Left cardiac atrium (tissue), 4 donors: ENCODE results near the gene CD8A. TPM values are rescaled to one million over a fixed set of nuclear protein-coding genes. Genes with fewer than 3 reads are reported as not detected.
A peak's percentile ranks its signal among the peaks of the same experiment; 100 is the strongest.
"Not testable (repeated sequence)": the region's sequence is repeated elsewhere in the genome, so short reads cannot be mapped to it uniquely, and the experiment has no call there.

ENCODE experiments used
- ATAC-seq, 2 donors: fragments of 200-7000 bp; cut with Tn5 transposase; one replicate each; pipeline ENCODE4 v1.9.1; 2020; ENCODE audit warnings: mild to moderate bottlenecking in 2 of 2, moderate library complexity in 2 of 2
- DNase-seq: peaks from one replicate; pipeline ENCODE4 v3.0.0-alpha.2; 2020
- intact Hi-C, 2 donors: fragments of 100-400 bp; cut with DNase I; formaldehyde crosslinking; loops; one replicate each; pipeline versions ENCODE4 v1.14.1 to v1.15.1; 2022 to 2023
- total RNA-seq, 2 donors: library from RNA; stranded (reverse); fragmentation: NEBNext Ultra II Directional; extraction: Animal tissue kit (Norgen Biotek cat#: 25700); gene quantifications; one replicate each; pipeline ENCODE4 v1.2.1, GENCODE V29; 2021
- donor health status: DM: no; HTN: yes; CAD: no.
- donor health status: DM: no; HTN: yes; CAD: no; lungs with severe emphysema.
- donor health status: DM: yes; HTN: yes; CAD: no.
- donor health status: Dilated cardiomyopathy.

The CD8A gene
- total RNA-seq, 2 donors from 2014 or later: 2.8 to 4.4 TPM

DNA sequence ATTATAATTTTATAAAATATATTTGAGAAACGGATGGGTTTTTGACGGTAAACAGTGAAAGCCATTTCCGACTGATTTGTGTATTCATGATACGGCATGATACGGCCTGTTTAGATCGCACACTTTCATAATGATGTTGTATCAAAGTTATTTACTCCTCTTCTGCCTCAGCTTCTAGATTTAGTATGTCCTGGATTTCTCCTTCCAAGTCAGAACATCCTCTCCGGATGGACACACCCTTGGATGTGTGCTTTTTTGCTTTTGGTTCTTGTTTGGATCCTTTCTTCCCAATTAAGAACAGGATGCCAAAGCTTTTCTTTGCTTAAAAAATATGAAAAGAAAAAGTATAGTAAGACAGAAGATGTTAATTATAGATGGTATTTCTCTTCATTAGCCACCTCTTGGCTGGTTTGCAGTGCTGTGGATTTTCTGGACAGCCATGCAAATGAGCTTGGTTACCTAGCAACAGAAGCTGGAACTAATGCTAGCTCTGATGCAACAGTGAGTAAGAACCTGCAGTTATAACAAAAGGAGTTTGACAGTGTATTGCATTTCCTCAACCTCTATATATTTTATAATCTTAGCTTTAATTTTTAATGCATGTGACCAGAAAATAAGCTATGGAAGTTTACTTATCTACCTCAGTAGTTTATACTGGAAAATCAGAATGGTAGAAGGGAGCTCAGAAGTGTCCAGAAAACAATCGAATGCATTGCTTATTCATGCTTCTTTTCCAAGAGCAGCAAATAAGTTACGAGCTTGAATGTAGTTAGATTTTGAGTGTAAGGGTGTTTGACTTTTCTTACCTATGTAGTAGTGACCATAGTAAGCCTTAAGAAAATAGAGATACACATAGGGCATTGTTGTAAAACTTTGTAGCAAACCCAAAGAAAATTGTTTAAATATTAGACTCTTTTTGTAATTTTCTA, 42.7 kb downstream of the CD8A start:
- ATAC-seq: peak; percentile 34 to 89
- intact Hi-C loops: no loop called here

GRCh38 chr2:86746939-86747338, 43.8 kb downstream of the CD8A start:
- ATAC-seq (no peak), DNase-seq (no peak)
- intact Hi-C loops: no loop called here

More for the DNA sequence above, 42.7 kb downstream of the CD8A start:
- DNase-seq: no peak

- DNase-seq (no peak), ATAC-seq (no peak)
- intact Hi-C loops: no loop called here
These were observed 46.6 kb downstream of the CD8A start for GRCh38 chr2:86744152-86744551.

- DNase-seq, ATAC-seq, intact Hi-C loops: not testable (repeated sequence)
These were observed 48.7 kb downstream of the CD8A start for GRCh38 chr2:86741889-86742498.

GRCh38 chr2:86739889-86740288, 50.8 kb downstream of the CD8A start:
- DNase-seq, intact Hi-C loops, ATAC-seq: not testable (repeated sequence)

DNA sequence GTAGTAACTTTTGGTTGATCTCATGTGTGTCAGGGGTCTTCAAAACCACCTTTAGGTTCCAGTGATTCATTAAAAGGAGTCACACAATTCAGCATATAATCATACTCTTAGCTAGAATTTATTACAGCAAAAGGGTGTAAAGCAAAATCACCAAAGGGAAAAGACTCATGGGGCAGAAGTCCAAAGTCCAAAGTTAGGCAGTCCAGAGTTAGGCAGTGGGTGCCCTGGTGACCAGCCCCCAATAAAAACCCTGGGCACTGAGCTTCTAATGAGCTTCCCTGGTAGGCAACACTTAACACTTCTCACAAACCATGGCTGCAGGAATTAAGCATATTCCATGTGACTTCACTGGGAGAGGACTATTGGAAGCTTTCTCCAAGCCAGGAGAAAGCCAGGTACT, 51.2 kb downstream of the CD8A start:
- DNase-seq, ATAC-seq, intact Hi-C loops: not testable (repeated sequence)

- intact Hi-C loops, DNase-seq, ATAC-seq: not testable (repeated sequence)
These were observed 55.8 kb downstream of the CD8A start for GRCh38 chr2:86734896-86735295.

Other genes starting within 250 kb of the CD8A start
- gene CHMP3, start 227.5 kb downstream of the CD8A start, total RNA-seq: 100 to 1,000 TPM; 146 to 152 TPM
- 10 to 100 TPM; 32.2 to 43.9 TPM for gene RNF103, start 167.0 kb downstream of the CD8A start, total RNA-seq
- 10 to 100 TPM; 50.0 to 61.9 TPM for gene RMND5A, start 70.6 kb downstream of the CD8A start, total RNA-seq
- 1 to 10 TPM in 1 of 2 donors, under 1 TPM in 1; 0.81 to 1.8 TPM for gene CD8B, start 71.0 kb upstream of the CD8A start, total RNA-seq
- under 1 TPM; 0.10 to 0.77 TPM for gene RGPD1, start 151.2 kb upstream of the CD8A start, total RNA-seq
- under 1 TPM; 0.41 to 0.84 TPM for gene PLGLB1, start 230.9 kb upstream of the CD8A start, total RNA-seq